Uterus (tissue), 2 donors: ENCODE data around the gene PTPRN.

Source experiments
- CTCF ChIP-seq, 4 experiments: fragments of 200-600 bp in 2 of 4; fragments of 450-650 bp in 2 of 4; sonication (generic) in 2 of 4; IDR thresholded peaks; one replicate each; pipeline ENCODE4 v1.5.1; 2016 to 2019; ENCODE audit warnings: antibody characterized with exemption in 4 of 4, mild to moderate bottlenecking in 2 of 4, moderate library complexity in 1 of 4
- POLR2A ChIP-seq, 2 donors: fragments of 450-650 bp; IDR thresholded peaks; one replicate each; pipeline ENCODE4 v1.6.1; 2016; ENCODE audit warnings: antibody characterized with exemption in 2 of 2, mild to moderate bottlenecking in 1 of 2, moderate library complexity in 1 of 2

DNA sequence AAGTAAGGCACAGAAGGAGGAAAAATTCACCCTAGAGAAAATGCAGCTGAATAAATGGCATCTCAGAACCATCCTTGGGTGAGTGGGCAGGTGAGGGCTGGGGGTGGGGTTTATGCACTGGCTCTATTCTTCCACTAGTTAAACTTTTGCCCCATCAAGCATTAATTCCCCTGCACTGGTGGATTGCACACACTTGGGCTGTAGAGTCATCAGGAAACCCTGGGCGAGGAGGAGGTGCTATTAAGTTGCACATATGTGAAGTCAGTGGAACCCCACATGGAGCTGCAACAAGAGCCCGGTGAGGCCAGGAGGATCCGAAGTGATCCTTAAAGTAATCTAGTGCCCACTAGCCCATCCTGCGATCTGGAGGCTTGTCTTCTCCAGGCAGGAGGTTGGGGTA lies 36.8 kb downstream of the PTPRN start:
- TF ChIP-seq CTCF (IDR thresholded peaks at IDR 0.05), result no peak
- no peak for TF ChIP-seq POLR2A (IDR thresholded peaks at IDR 0.05)
